ENCODE measurements around the gene UQCC5.
"Not testable (repeated sequence)": the region's sequence is repeated elsewhere in the genome, so short reads cannot be mapped to it uniquely, and the experiment has no call there.

UQCC5 gene

DNA sequence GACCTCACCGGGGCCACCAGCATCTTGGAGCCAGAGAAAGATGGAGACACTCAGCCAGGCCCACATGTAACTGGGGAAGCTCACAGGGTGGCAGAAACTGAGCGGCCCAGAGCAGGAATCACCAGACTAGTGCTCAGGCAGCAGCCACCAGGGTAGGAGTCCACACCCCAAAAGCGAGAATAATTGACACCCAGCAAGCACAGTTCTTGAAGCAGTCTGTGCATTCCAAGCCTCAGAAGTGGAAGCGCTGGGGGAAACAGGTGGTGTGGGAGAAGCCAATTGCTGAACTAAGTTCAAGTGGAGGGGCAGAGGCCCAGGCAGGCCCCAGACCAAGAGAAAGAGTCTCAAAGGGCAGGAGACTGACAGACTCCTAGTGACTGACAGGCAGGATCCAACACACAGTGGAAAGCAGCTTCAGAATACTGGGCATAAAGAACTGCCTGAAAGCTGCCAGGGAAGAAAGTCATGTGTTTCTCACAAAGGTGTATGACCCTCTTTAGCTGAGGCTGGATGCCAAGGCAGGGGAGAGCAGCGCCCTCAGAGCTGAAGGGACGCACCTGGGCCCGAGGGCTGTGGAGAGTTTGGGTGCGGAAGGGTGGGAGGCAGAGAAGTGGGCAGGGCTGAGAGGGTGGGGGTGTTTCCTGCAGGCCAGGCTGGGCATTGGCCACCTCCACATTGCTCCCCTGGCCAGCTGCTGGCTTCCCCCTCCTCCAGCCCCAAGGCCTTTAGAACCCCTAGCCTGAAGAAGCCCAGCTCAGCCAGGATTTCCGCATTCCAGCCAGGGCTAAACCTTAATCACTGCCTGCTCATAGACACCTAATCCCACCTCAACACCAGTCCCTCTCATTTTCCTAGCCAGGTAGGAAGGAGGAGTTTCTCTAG lies 10.5 kb upstream of the UQCC5 start:
- H3K27ac ChIP-seq (replicated peaks), result no peak overlapping the region
- no peaks in the 10 kb centered on the region for H3K27me3 ChIP-seq (ENCODE audit: insufficient read depth, poor library complexity, severe bottlenecking)
- DNase-seq (ENCODE audit: low read depth in 1 of 2, low spot score in 1 of 2), result no peak
- H3K4me3 ChIP-seq (replicated peaks; ENCODE audit: insufficient read depth, low read length), result no peak overlapping the region
- no peak for TF ChIP-seq GABPA (IDR thresholded peaks at IDR 0.05; ENCODE audit: low read depth)
- TF ChIP-seq POLR2AphosphoS5 (IDR thresholded peaks at IDR 0.05; ENCODE audit: low read depth), result no peak
- no peak for TF ChIP-seq SPI1 (IDR thresholded peaks at IDR 0.05; ENCODE audit: borderline replicate concordance, low read depth)
- TF ChIP-seq, protein P1, sequence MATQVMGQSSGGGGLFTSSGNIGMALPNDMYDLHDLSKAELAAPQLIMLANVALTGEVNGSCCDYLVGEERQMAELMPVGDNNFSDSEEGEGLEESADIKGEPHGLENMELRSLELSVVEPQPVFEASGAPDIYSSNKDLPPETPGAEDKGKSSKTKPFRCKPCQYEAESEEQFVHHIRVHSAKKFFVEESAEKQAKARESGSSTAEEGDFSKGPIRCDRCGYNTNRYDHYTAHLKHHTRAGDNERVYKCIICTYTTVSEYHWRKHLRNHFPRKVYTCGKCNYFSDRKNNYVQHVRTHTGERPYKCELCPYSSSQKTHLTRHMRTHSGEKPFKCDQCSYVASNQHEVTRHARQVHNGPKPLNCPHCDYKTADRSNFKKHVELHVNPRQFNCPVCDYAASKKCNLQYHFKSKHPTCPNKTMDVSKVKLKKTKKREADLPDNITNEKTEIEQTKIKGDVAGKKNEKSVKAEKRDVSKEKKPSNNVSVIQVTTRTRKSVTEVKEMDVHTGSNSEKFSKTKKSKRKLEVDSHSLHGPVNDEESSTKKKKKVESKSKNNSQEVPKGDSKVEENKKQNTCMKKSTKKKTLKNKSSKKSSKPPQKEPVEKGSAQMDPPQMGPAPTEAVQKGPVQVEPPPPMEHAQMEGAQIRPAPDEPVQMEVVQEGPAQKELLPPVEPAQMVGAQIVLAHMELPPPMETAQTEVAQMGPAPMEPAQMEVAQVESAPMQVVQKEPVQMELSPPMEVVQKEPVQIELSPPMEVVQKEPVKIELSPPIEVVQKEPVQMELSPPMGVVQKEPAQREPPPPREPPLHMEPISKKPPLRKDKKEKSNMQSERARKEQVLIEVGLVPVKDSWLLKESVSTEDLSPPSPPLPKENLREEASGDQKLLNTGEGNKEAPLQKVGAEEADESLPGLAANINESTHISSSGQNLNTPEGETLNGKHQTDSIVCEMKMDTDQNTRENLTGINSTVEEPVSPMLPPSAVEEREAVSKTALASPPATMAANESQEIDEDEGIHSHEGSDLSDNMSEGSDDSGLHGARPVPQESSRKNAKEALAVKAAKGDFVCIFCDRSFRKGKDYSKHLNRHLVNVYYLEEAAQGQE (IDR thresholded peaks at IDR 0.05; ENCODE audit: insufficient replicate concordance, low read depth), result no peak
- TF ChIP-seq, protein P2, sequence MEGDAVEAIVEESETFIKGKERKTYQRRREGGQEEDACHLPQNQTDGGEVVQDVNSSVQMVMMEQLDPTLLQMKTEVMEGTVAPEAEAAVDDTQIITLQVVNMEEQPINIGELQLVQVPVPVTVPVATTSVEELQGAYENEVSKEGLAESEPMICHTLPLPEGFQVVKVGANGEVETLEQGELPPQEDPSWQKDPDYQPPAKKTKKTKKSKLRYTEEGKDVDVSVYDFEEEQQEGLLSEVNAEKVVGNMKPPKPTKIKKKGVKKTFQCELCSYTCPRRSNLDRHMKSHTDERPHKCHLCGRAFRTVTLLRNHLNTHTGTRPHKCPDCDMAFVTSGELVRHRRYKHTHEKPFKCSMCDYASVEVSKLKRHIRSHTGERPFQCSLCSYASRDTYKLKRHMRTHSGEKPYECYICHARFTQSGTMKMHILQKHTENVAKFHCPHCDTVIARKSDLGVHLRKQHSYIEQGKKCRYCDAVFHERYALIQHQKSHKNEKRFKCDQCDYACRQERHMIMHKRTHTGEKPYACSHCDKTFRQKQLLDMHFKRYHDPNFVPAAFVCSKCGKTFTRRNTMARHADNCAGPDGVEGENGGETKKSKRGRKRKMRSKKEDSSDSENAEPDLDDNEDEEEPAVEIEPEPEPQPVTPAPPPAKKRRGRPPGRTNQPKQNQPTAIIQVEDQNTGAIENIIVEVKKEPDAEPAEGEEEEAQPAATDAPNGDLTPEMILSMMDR (IDR thresholded peaks at IDR 0.05; ENCODE audit: insufficient read depth, low read length), result no peak

DNA sequence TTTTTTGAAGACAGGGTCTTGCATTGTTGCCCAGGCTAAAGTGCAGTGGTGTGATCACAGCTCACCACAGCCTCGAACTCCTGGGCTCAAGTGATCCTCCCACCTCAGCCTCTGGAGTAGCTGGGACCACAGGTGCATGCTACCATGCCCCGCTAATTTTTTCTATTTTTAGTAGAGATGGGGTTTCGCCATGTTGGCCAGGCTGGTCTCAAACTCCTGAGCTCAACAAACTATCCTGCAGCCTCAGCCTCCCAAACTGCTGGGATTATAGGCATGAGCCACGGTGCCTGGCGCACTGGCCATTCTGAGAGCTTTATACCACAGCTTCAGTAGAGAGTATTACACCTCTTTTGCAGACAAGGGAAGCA lies 9.8 kb upstream of the UQCC5 start:
- not testable (repeated sequence) for H3K4me3 ChIP-seq (replicated peaks; ENCODE audit: insufficient read depth, low read length); H3K27me3 ChIP-seq (ENCODE audit: insufficient read depth, poor library complexity, severe bottlenecking); DNase-seq (ENCODE audit: low read depth in 1 of 2, low spot score in 1 of 2); H3K27ac ChIP-seq (replicated peaks)

DNA sequence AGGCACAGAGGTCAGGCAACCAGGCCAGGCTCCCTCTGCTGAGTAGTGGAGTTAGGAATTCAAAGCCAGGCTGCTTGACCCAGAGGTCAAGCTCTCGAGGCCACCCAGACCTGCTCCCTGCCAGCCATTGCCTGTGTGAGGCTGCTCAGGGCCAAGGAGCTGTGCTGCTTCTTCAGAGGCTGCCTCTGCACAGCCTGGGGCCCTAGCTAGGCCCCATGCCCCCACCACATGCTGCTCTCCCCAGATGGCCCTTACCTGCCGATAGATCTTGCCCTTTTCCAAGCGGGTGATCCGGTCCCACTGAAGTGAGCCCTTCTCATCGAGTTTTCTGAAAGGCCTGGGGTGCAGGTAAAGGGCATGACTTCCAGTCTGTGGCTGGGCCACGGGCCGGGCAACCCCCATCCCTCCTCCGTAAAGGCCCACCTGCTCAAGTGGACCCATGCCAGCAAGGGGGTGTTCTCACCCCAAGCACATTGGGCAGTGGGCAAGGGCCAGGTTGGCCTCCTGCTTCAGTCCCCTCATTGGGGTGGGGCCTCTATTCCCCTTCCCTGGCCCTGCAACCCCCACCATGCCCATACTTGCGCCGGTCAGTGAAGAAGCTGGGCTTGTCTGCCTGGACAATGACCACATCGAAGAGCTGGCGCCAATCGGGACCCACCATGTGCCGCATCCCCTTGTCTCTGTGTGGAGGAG lies 9.2 kb upstream of the UQCC5 start:
- Histone ChIP-seq H3K27me3 (ENCODE audit: insufficient read depth, poor library complexity, severe bottlenecking) (no peaks in the 10 kb centered on the region), H3K4me3 (replicated peaks; ENCODE audit: insufficient read depth, low read length) (no peak overlapping the region), H3K27ac (replicated peaks) (no peak overlapping the region)
- TF ChIP-seq POLR2AphosphoS5 (IDR thresholded peaks at IDR 0.05; ENCODE audit: low read depth), result no peak
- TF ChIP-seq GABPA (IDR thresholded peaks at IDR 0.05; ENCODE audit: low read depth), result no peak
- no peak for TF ChIP-seq SPI1 (IDR thresholded peaks at IDR 0.05; ENCODE audit: borderline replicate concordance, low read depth)
- TF ChIP-seq, protein P2 (IDR thresholded peaks at IDR 0.05; ENCODE audit: insufficient read depth, low read length), result no peak
- TF ChIP-seq, protein P1 (IDR thresholded peaks at IDR 0.05; ENCODE audit: insufficient replicate concordance, low read depth), result no peak
- no peak for DNase-seq (ENCODE audit: low read depth in 1 of 2, low spot score in 1 of 2)

DNA sequence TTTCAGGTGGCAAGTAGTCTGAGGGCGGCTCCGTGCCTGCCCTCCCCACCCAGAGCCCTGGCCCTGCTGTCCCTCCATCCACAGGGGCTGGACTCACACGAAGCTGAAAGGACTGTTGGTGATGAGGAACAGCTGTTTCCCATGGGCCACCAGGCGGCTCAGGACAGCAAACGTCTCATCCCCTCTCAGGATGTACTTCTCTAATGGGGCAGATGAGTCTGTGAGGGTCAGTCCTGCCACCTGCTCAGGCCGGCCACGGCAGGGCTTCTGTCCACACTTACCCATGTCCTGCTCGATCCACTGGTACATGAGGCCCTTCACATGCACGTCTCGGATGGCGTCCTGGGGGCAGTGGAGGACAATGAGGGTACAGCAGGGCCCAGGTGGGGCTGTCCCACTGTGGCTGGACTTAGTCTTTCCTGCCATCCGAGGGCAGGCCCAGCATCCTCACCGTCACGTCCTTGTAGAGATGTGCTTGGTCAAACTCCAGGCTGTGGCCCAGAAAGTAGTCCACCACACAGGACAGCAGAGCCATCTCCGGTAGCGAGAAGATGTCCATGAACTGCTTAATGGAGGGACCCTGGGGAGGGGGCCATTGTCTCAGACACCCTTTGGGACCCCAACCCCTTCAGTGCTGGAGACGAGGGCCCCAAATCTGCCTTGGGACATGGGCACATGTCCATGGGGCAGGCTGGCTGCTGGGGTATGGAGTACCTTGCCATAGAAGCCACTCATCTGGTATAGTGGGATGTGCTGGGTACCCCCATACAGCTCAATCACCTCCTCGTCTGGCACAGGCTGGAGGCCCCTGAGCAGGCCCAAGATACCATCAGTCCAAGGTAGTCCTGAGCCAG lies 8.4 kb upstream of the UQCC5 start:
- no peak overlapping the region for H3K4me3 ChIP-seq (replicated peaks; ENCODE audit: insufficient read depth, low read length)
- TF ChIP-seq SPI1 (IDR thresholded peaks at IDR 0.05; ENCODE audit: borderline replicate concordance, low read depth), result no peak
- TF ChIP-seq, protein P1 (IDR thresholded peaks at IDR 0.05; ENCODE audit: insufficient replicate concordance, low read depth), result no peak
- TF ChIP-seq, protein P2 (IDR thresholded peaks at IDR 0.05; ENCODE audit: insufficient read depth, low read length), result no peak
- TF ChIP-seq GABPA (IDR thresholded peaks at IDR 0.05; ENCODE audit: low read depth), result no peak
- TF ChIP-seq POLR2AphosphoS5 (IDR thresholded peaks at IDR 0.05; ENCODE audit: low read depth), result no peak
- DNase-seq (ENCODE audit: low read depth in 1 of 2, low spot score in 1 of 2), result no peak
- H3K27ac ChIP-seq (replicated peaks), result no peak overlapping the region
- no peaks in the 10 kb centered on the region for H3K27me3 ChIP-seq (ENCODE audit: insufficient read depth, poor library complexity, severe bottlenecking)

Measured in HL-60 (cell line).